Mesenchymal stem cell (in vitro differentiated cells and primary cell): ENCODE data around the gene SIPA1L3.

Experiments
- DNase-seq: peaks from one replicate; pipeline ENCODE4 v3.0.0-alpha.2; 2013
- H2AFZ ChIP-seq: one replicate; pipeline ENCODE4 v1.6.1; 2013; ENCODE audit warnings: low read depth, mild to moderate bottlenecking, control low read depth, inconsistent platforms, low read length, moderate library complexity
- H2AK5ac ChIP-seq: 2 replicates; pipeline ENCODE4 v1.6.1; 2013; ENCODE audit warnings: low read length, moderate library complexity, mild to moderate bottlenecking, inconsistent platforms; ENCODE audit not compliant: severe bottlenecking
- H2BK120ac ChIP-seq: one replicate; pipeline ENCODE4 v1.6.1; 2013; ENCODE audit warnings: low read depth, mild to moderate bottlenecking, inconsistent platforms, low read length, moderate library complexity
- H2BK12ac ChIP-seq, 2 experiments: one replicate each; pipeline ENCODE4 v1.6.1; 2013; ENCODE audit warnings: inconsistent platforms in 2 of 2, low read length in 2 of 2, mild to moderate bottlenecking in 2 of 2, moderate library complexity in 2 of 2, control low read depth in 1 of 2
- H2BK15ac ChIP-seq: one replicate; pipeline ENCODE4 v1.6.1; 2013; ENCODE audit warnings: mild to moderate bottlenecking, low read depth, inconsistent platforms; ENCODE audit not compliant: poor library complexity, severe bottlenecking
- H2BK5ac ChIP-seq: 2 replicates; pipeline ENCODE4 v1.6.1; 2013; ENCODE audit warnings: low read depth, mild to moderate bottlenecking, low read length, control low read depth, inconsistent platforms; ENCODE audit not compliant: poor library complexity, severe bottlenecking
- H3K14ac ChIP-seq, 2 experiments: one replicate each; pipeline ENCODE4 v1.6.1; 2013; ENCODE audit warnings: inconsistent platforms in 2 of 2, low read length in 2 of 2, control low read depth in 1 of 2, mild to moderate bottlenecking in 1 of 2, moderate library complexity in 1 of 2
- H3K18ac ChIP-seq, 2 experiments: one replicate each; pipeline ENCODE4 v1.6.1; 2013; ENCODE audit warnings: inconsistent platforms in 2 of 2, low read length in 2 of 2, control low read depth in 1 of 2, low read depth in 1 of 2, mild to moderate bottlenecking in 1 of 2
- H3K23ac ChIP-seq, 2 experiments: one replicate each; pipeline ENCODE4 v1.6.1; 2013; ENCODE audit warnings: inconsistent platforms in 2 of 2, low read length in 2 of 2, mild to moderate bottlenecking in 2 of 2, moderate library complexity in 2 of 2, control low read depth in 1 of 2
- H3K27ac ChIP-seq: 2 replicates; pipeline ENCODE4 v1.5.1; 2013; ENCODE audit warnings: mild to moderate bottlenecking, moderate library complexity, low read length, control low read depth, inconsistent platforms; ENCODE audit not compliant: poor library complexity, severe bottlenecking
- H3K27me3 ChIP-seq, 2 experiments: 2 replicates each; pipeline versions ENCODE4 v1.6.1 to v1.7.0; 2013; ENCODE audit warnings: low read length in 2 of 2, mild to moderate bottlenecking in 2 of 2, moderate library complexity in 2 of 2, control low read depth in 1 of 2, inconsistent platforms in 1 of 2; ENCODE audit not compliant: control insufficient read depth in 1 of 2, insufficient read depth in 1 of 2
- H3K36me3 ChIP-seq, 2 experiments: 2 replicates each; pipeline versions ENCODE4 v1.6.1 to v1.7.0; 2013; ENCODE audit warnings: low read length in 2 of 2, control low read depth in 1 of 2, inconsistent platforms in 1 of 2, low read depth in 1 of 2, mild to moderate bottlenecking in 1 of 2; ENCODE audit not compliant: insufficient read depth in 2 of 2, control insufficient read depth in 1 of 2
- H3K4ac ChIP-seq, 2 experiments: one replicate each; pipeline ENCODE4 v1.6.1; 2013; ENCODE audit warnings: inconsistent platforms in 2 of 2, low read length in 2 of 2, mild to moderate bottlenecking in 2 of 2, moderate library complexity in 2 of 2, control low read depth in 1 of 2, low read depth in 1 of 2
- H3K4me1 ChIP-seq: 2 replicates; pipeline ENCODE4 v1.6.1; 2013; ENCODE audit warnings: low read depth, low read length, control low read depth; ENCODE audit not compliant: control insufficient read depth, insufficient read depth
- H3K4me2 ChIP-seq: 2 replicates; pipeline ENCODE4 v1.6.1; 2013; ENCODE audit warnings: low read length, mild to moderate bottlenecking, inconsistent platforms; ENCODE audit not compliant: poor library complexity, severe bottlenecking
- H3K4me3 ChIP-seq, 2 experiments: 2 replicates each; pipeline versions ENCODE4 v1.5.1 to v1.7.0; 2013; ENCODE audit warnings: low read length in 2 of 2, mild to moderate bottlenecking in 2 of 2, control low read depth in 1 of 2, low read depth in 1 of 2; ENCODE audit not compliant: insufficient read depth in 1 of 2
- H3K79me1 ChIP-seq: replicated peaks from 2 replicates; pipeline ENCODE4 v1.6.1; 2013; ENCODE audit warnings: mild to moderate bottlenecking, control low read depth, low read length, inconsistent platforms; ENCODE audit not compliant: poor library complexity, severe bottlenecking
- H3K9ac ChIP-seq: 2 replicates; pipeline ENCODE4 v1.7.0; 2013; ENCODE audit warnings: mild to moderate bottlenecking, low read length, moderate library complexity
- H3K9me3 ChIP-seq: 2 replicates; pipeline ENCODE4 v1.7.0; 2013; ENCODE audit warnings: mild to moderate bottlenecking, low read length; ENCODE audit not compliant: control insufficient read depth
- H4K8ac ChIP-seq: one replicate; pipeline ENCODE4 v1.6.1; 2013; ENCODE audit warnings: inconsistent platforms, mild to moderate bottlenecking, low read length, moderate library complexity
- H4K91ac ChIP-seq: one replicate; pipeline ENCODE4 v1.6.1; 2013; ENCODE audit warnings: mild to moderate bottlenecking, low read length, inconsistent platforms
- WGBS: methylation state at CpG from one replicate; pipeline ENCODE4 v1.1.7; 2013; ENCODE audit warnings: mixed read lengths; 5-methylcytosine and 5-hydroxymethylcytosine counted together

Gene SIPA1L3

GRCh38 chr19:38233740-38234251 is 326.8 kb downstream of the SIPA1L3 start:
- no peak overlapping the region for H3K27ac ChIP-seq
- H3K9me3 ChIP-seq: no peaks in the 10 kb centered on the region
- H2BK12ac ChIP-seq: peak overlapping the region in 1 of 2 experiments; percentile 34
- no peak overlapping the region for H2BK5ac ChIP-seq
- H4K91ac ChIP-seq: no peak overlapping the region
- peaks cover 8 to 35% of the 10 kb centered on the region in 2 experiments for H3K27me3 ChIP-seq
- DNase-seq: peak; percentile 68
- peak overlapping the region in 1 of 2 experiments; percentile 50 for H3K18ac ChIP-seq
- peak overlapping the region; percentile 97 for H2AFZ ChIP-seq
- peaks cover 9% of the 10 kb centered on the region for H3K4me1 ChIP-seq
- WGBS: 25% methylated on average over 7 of the region's 7 CpGs
- no peaks in the 10 kb centered on the region for H3K36me3 ChIP-seq
- H3K9ac ChIP-seq: no peak overlapping the region
- H3K79me1 ChIP-seq: no peaks in the 10 kb centered on the region
- H3K14ac ChIP-seq: no peak overlapping the region
- H2BK120ac ChIP-seq: no peak overlapping the region
- H3K4me3 ChIP-seq: no peak overlapping the region
- no peak overlapping the region for H3K4me2 ChIP-seq
- H2AK5ac ChIP-seq: no peak overlapping the region
- H2BK15ac ChIP-seq: peak overlapping the region; percentile 21
- H3K4ac ChIP-seq: peak overlapping the region in 1 of 2 experiments; percentile 21
- no peak overlapping the region for H3K23ac ChIP-seq
- H4K8ac ChIP-seq: peak overlapping the region; percentile 70

- no peak overlapping the region for H2AFZ ChIP-seq
- H2BK12ac ChIP-seq: no peak overlapping the region
- no peak overlapping the region for H2BK15ac ChIP-seq
- H4K91ac ChIP-seq: no peak overlapping the region
- peaks cover 5 to 32% of the 10 kb centered on the region in 2 experiments for H3K27me3 ChIP-seq
- no peak overlapping the region for H3K23ac ChIP-seq
- H3K18ac ChIP-seq: no peak overlapping the region
- no peak overlapping the region for H3K14ac ChIP-seq
- H2BK120ac ChIP-seq: no peak overlapping the region
- H3K9me3 ChIP-seq: no peaks in the 10 kb centered on the region
- H2AK5ac ChIP-seq: no peak overlapping the region
- H2BK5ac ChIP-seq: no peak overlapping the region
- no peak overlapping the region for H3K27ac ChIP-seq
- peaks cover 3% of the 10 kb centered on the region for H3K4me1 ChIP-seq
- 91% methylated on average over 4 of the region's 4 CpGs for whole genome bisulfite sequencing
- no peaks in the 10 kb centered on the region for H3K79me1 ChIP-seq
- H3K36me3 ChIP-seq: no peaks in the 10 kb centered on the region
- no peak for DNase-seq
- no peak overlapping the region for H3K4me3 ChIP-seq
- no peak overlapping the region for H3K4me2 ChIP-seq
- no peak overlapping the region for H3K9ac ChIP-seq
- H3K4ac ChIP-seq: no peak overlapping the region
- H4K8ac ChIP-seq: no peak overlapping the region
Measured at GRCh38 chr19:38234615-38235014, 327.6 kb downstream of the SIPA1L3 start.

DNA sequence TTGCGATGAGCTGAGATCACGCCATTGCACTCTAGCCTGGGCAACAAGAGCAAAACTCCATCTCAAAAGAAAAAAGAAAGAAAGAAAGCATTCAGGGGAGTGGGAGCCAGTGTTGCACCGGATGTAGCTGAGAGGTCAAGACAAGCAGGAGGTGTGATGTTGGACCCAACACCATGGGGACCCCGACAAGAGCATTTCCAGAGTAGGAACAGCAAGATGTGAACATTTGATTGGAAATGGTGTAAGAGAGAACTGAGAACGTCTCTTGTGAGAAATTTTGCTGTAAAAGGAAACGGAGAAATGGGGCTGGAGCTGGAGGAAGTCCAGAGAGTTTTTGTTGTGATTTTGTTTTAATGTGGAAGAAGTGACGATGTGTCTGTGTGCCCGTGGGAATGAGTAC is 332.8 kb downstream of the SIPA1L3 start:
- no peak overlapping the region for H2BK120ac ChIP-seq
- H3K14ac ChIP-seq: no peak overlapping the region
- no peak overlapping the region for H4K91ac ChIP-seq
- no peak overlapping the region for H3K27ac ChIP-seq
- H2AFZ ChIP-seq: no peak overlapping the region
- no peak overlapping the region for H3K4ac ChIP-seq
- no peak overlapping the region for H2BK5ac ChIP-seq
- H3K9ac ChIP-seq: no peak overlapping the region
- H3K27me3 ChIP-seq: peaks cover 2 to 20% of the 10 kb centered on the region in 2 experiments
- no peak overlapping the region for H3K18ac ChIP-seq
- H4K8ac ChIP-seq: no peak overlapping the region
- no peak overlapping the region for H2BK12ac ChIP-seq
- peaks cover 3% of the 10 kb centered on the region for H3K4me1 ChIP-seq
- H3K4me2 ChIP-seq: no peak overlapping the region
- DNase-seq: no peak
- H2BK15ac ChIP-seq: no peak overlapping the region
- no peaks in the 10 kb centered on the region for H3K9me3 ChIP-seq
- WGBS: 90% methylated on average over 8 of the region's 8 CpGs
- H3K79me1 ChIP-seq: no peaks in the 10 kb centered on the region
- H3K23ac ChIP-seq: no peak overlapping the region
- H3K36me3 ChIP-seq: no peaks in the 10 kb centered on the region
- no peak overlapping the region for H2AK5ac ChIP-seq
- H3K4me3 ChIP-seq: no peak overlapping the region

GRCh38 chr19:38243279-38243673 is 336.3 kb downstream of the SIPA1L3 start:
- H3K27me3 ChIP-seq: peaks cover 3 to 9% of the 10 kb centered on the region in 2 experiments
- no peak for DNase-seq
- H3K4me1 ChIP-seq: peaks cover 4% of the 10 kb centered on the region
- no peak overlapping the region for H3K4ac ChIP-seq
- H3K4me2 ChIP-seq: no peak overlapping the region
- no peaks in the 10 kb centered on the region for H3K79me1 ChIP-seq
- peak overlapping the region; percentile 84 for H3K9ac ChIP-seq
- no peak overlapping the region for H2BK12ac ChIP-seq
- 81% methylated on average over 11 of the region's 15 CpGs for WGBS
- no peaks in the 10 kb centered on the region for H3K36me3 ChIP-seq
- no peak overlapping the region for H3K27ac ChIP-seq
- peak overlapping the region; percentile 37 for H4K8ac ChIP-seq
- no peak overlapping the region for H4K91ac ChIP-seq
- no peak overlapping the region for H3K14ac ChIP-seq
- no peak overlapping the region for H2AFZ ChIP-seq
- H2BK5ac ChIP-seq: no peak overlapping the region
- H3K9me3 ChIP-seq: no peaks in the 10 kb centered on the region
- H2BK15ac ChIP-seq: no peak overlapping the region
- H3K18ac ChIP-seq: no peak overlapping the region
- no peak overlapping the region for H2AK5ac ChIP-seq
- H2BK120ac ChIP-seq: no peak overlapping the region
- H3K4me3 ChIP-seq: no peak overlapping the region
- H3K23ac ChIP-seq: no peak overlapping the region
